Measurements from ENCODE around the gene PGLYRP4. TPM values are rescaled to one million over a fixed set of nuclear protein-coding genes. Genes with fewer than 3 reads are reported as not detected.

PGLYRP4 gene
- total RNA-seq, 1 experiment from 2014 or later, result not detected

GRCh38 chr1:153346077-153346723 lies 2.4 kb downstream of the PGLYRP4 start:
- H3K4me1 ChIP-seq (ENCODE audit: insufficient read depth, low read length, poor library complexity, severe bottlenecking), result no peaks in the 10 kb centered on the region
- TF ChIP-seq EZH2 (IDR thresholded peaks at IDR 0.05; ENCODE audit: borderline replicate concordance, low read depth, low read length, poor library complexity, severe bottlenecking) (no peak), CTCF (conservative IDR thresholded peaks at IDR 0.05; ENCODE audit: low read depth, low read length) (no peak)
- no peak overlapping the region for H3K4me3 ChIP-seq (ENCODE audit: low read depth, low read length, poor library complexity, severe bottlenecking)
- H3K9me3 ChIP-seq (ENCODE audit: low read depth, low read length, poor library complexity, severe bottlenecking), result no peaks in the 10 kb centered on the region
- H3K36me3 ChIP-seq (ENCODE audit: insufficient read depth, low read length, poor library complexity, severe bottlenecking), result no peaks in the 10 kb centered on the region
- no TSS peak for BruUV-seq (replicated peaks)
- ChIA-PET CTCF (interaction anchor here (0.6 kb wide), 1 partner anchor 18 kb away, joined by 4 read pairs; no protein-coding TSS in a partner anchor), POLR2A (ENCODE audit: low non-redundant PET) (no interaction called here)
- no peak overlapping the region for H3K27ac ChIP-seq (ENCODE audit: low read depth, low read length, poor library complexity, severe bottlenecking)
- DNase-seq (ENCODE audit: low spot score), result no peak
- intact Hi-C loops (cut with micrococcal nuclease; ENCODE audit: unreplicated experiment), result no loop called here
- H3K27me3 ChIP-seq (replicated peaks; ENCODE audit: insufficient read depth, low read depth, low read length, poor library complexity), result peaks cover 97% of the 10 kb centered on the region

GRCh38 chr1:153345187-153346076 lies 3.2 kb downstream of the PGLYRP4 start:
- no peak for TF ChIP-seq CTCF (conservative IDR thresholded peaks at IDR 0.05; ENCODE audit: low read depth, low read length)
- TF ChIP-seq EZH2 (IDR thresholded peaks at IDR 0.05; ENCODE audit: borderline replicate concordance, low read depth, low read length, poor library complexity, severe bottlenecking), result no peak
- H3K27me3 ChIP-seq (replicated peaks; ENCODE audit: insufficient read depth, low read depth, low read length, poor library complexity), result peaks cover 97% of the 10 kb centered on the region
- POLR2A ChIA-PET (ENCODE audit: low non-redundant PET), result no interaction called here
- no peaks in the 10 kb centered on the region for H3K4me1 ChIP-seq (ENCODE audit: insufficient read depth, low read length, poor library complexity, severe bottlenecking)
- H3K27ac ChIP-seq (ENCODE audit: low read depth, low read length, poor library complexity, severe bottlenecking), result no peak overlapping the region
- DNase-seq (ENCODE audit: low spot score), result no peak
- intact Hi-C loops (cut with micrococcal nuclease; ENCODE audit: unreplicated experiment), result no loop called here
- no peaks in the 10 kb centered on the region for H3K36me3 ChIP-seq (ENCODE audit: insufficient read depth, low read length, poor library complexity, severe bottlenecking)
- CTCF ChIA-PET, result interaction anchor here (0.6 kb wide), 1 partner anchor 19 kb away, joined by 4 read pairs; no protein-coding TSS in a partner anchor
- H3K4me3 ChIP-seq (ENCODE audit: low read depth, low read length, poor library complexity, severe bottlenecking), result no peak overlapping the region
- H3K9me3 ChIP-seq (ENCODE audit: low read depth, low read length, poor library complexity, severe bottlenecking), result no peaks in the 10 kb centered on the region
- no TSS peak for BruUV-seq (replicated peaks)

- ChIA-PET POLR2A (ENCODE audit: low non-redundant PET) (no interaction called here), CTCF (no interaction called here)
- intact Hi-C loops (cut with micrococcal nuclease; ENCODE audit: unreplicated experiment), result no loop called here
- TF ChIP-seq EZH2 (IDR thresholded peaks at IDR 0.05; ENCODE audit: borderline replicate concordance, low read depth, low read length, poor library complexity, severe bottlenecking) (no peak), CTCF (conservative IDR thresholded peaks at IDR 0.05; ENCODE audit: low read depth, low read length) (no peak)
- Histone ChIP-seq H3K27me3 (replicated peaks; ENCODE audit: insufficient read depth, low read depth, low read length, poor library complexity) (peaks cover 96% of the 10 kb centered on the region), H3K9me3 (ENCODE audit: low read depth, low read length, poor library complexity, severe bottlenecking) (no peaks in the 10 kb centered on the region), H3K36me3 (ENCODE audit: insufficient read depth, low read length, poor library complexity, severe bottlenecking) (no peaks in the 10 kb centered on the region), H3K4me3 (ENCODE audit: low read depth, low read length, poor library complexity, severe bottlenecking) (no peak overlapping the region), H3K4me1 (ENCODE audit: insufficient read depth, low read length, poor library complexity, severe bottlenecking) (no peaks in the 10 kb centered on the region), H3K27ac (ENCODE audit: low read depth, low read length, poor library complexity, severe bottlenecking) (no peak overlapping the region)
- DNase-seq (ENCODE audit: low spot score), result no peak
- BruUV-seq (replicated peaks), result no TSS peak
These were observed 4.0 kb downstream of the PGLYRP4 start for GRCh38 chr1:153344718-153345025.

Data from A673 (cell line).